GM21529 (cell line): ENCODE results near the gene GALNT18.
"Not testable (repeated sequence)": the region's sequence is repeated elsewhere in the genome, so short reads cannot be mapped to it uniquely, and the experiment has no call there.

Experiments
- ATAC-seq: cut with Tn5 transposase; IDR thresholded peaks from one replicate; pipeline ENCODE4 v1.9.1; 2021; ENCODE audit not compliant: unreplicated experiment

GALNT18 gene

GRCh38 chr11:11366793-11367192 lies 255.0 kb downstream of the GALNT18 start:
- no peak for ATAC-seq

GRCh38 chr11:11363674-11364073 lies 258.1 kb downstream of the GALNT18 start:
- ATAC-seq, result no peak

GRCh38 chr11:11359611-11360010 lies 262.2 kb downstream of the GALNT18 start:
- ATAC-seq, result no peak

- ATAC-seq, result no peak
These were observed 265.0 kb downstream of the GALNT18 start for GRCh38 chr11:11356842-11357241.

- not testable (repeated sequence) for ATAC-seq
These were observed 268.9 kb downstream of the GALNT18 start, which contains the start of gene CSNK2A3 for GRCh38 chr11:11352878-11353277. TSS of gene CSNK2A3 (minus strand) at chr11:11353250. CDS start at chr11:11353119, 131 bp downstream.

GRCh38 chr11:11351851-11352250 lies 270.0 kb downstream of the GALNT18 start:
- not testable (repeated sequence) for ATAC-seq

- no peak for ATAC-seq
These were observed 270.7 kb downstream of the GALNT18 start for GRCh38 chr11:11351042-11351586.

DNA sequence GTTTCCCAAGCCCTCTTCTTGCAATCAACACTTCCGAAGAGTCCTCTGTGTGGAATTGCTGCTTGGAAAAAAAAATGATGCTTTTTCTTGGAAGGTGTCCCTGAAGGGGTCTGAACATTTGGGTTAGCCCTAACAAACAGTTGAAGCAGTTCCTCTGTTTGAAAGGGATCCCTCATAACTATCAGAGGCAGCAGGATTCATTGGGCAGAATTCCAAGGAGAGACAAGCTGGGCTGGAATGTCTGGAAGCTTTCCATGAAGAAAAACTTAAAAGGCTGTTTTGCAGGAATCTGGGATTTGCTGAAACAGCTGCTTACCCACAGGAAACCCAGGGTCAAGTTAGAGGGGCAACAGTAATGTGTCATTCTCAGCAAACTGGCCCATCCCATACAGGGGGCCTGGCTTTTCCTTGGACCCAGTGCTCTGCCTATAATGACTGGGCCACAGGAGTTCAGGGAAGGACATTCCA lies 271.9 kb downstream of the GALNT18 start:
- no peak for ATAC-seq

DNA sequence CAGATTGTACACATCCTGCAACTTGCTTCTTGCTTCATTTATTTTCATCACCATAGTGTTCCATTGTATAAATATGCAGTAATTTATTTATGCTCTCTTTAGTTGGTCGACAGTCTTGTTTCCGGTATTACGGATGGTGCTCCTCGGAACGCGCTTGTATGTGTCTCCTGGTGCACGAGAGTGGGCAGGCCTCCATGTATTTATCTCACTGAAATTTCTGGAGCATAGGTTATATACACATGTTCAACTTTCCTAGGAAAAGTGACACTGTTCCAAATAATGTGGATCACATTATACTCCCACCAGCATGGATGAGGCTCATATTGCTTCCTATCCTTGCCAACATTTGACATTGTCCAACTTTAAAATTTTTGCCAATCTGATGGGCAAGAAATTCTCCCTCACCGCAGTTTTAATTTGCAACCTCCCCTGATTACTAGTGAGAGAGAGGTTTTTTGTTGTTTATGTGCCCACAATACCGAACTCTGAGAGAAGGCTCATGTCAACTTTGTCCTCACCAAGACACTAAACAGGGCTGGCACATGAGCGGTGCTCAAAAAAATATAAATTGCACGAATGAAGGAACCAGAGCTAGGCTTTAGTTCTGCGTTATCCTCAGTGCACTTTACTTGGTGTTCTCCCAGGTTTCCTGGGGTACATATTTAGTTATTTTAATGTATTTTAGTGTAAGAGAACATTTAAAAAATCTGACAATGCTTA lies 272.5 kb downstream of the GALNT18 start:
- no peak for ATAC-seq

DNA sequence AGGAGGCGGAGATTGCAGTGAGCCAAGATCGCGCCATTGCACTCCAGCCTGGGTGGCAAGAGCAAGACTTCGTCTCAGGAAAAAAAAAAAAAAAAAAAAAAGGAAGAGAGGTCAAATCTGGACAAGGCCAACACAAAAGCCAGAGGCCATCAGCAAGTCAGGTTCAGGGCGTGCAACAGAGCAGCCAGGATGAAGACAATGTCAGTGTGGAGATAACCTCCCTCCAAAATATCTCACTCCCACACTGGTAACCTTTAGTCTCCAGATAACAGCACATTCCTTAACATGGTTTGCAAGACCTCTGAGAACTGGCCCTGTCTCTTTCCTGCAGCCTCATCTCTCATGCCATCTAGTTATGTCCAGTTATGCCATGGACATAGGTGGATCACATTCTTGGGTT lies 273.5 kb downstream of the GALNT18 start:
- ATAC-seq, result no peak

- ATAC-seq, result no peak
These were observed 274.2 kb downstream of the GALNT18 start for GRCh38 chr11:11347592-11347991.

DNA sequence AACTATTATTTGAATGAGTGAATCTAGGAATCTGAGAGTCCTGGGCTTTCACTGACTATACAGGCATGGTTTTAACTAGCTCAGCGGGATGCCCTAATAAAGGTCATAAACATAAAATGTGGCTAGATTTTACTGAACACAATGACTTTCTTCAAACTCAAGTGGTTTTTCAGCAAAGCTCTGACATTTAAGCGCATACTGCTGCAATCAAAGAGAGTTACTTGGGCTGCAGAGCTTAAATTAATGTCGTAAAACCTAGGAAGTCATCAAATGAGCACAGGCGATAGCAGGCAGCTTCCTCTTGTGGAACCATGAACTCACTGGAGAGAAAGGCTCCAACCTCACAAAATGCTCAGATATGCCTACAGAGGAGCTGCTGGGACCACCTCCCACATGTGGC lies 275.5 kb downstream of the GALNT18 start:
- ATAC-seq, result no peak

DNA sequence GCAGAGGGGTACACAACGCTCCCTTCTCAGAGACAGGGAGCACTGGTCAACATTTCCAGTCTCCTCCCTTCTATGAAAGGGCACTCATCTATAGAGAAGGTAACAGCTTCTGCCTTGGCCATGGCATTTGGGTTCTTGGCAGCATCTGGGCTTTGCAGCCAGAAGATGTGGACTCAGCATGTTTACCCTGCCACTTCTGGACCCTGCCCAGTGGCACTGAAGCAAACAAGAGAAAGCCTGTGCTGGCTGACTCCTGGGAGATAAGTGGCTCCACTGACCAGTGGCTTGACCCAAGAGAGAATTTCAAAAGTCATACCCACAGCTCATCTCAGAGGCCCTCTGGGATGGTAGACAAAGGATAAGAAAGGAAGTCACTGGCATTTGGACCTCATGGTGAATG lies 276.7 kb downstream of the GALNT18 start:
- no peak for ATAC-seq

DNA sequence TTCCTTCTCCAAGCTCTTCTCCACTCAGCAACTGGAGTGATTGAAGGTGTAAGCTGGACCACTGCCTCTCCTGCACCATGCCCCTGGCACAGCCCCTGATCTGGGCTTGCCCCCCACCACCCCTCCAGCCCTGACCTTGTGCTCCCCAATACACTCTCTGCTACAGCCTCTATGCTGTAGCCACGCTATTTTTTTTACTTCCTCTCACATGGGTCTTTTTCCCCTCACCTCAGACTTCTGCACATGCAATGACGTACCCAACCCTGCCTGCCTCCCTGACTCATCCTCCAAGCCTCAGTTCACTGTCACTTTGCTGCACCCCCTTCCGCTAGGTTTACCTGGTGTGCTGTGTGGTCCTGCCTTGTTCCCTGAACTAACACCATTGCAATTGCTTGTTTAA lies 277.8 kb downstream of the GALNT18 start:
- ATAC-seq, result no peak

DNA sequence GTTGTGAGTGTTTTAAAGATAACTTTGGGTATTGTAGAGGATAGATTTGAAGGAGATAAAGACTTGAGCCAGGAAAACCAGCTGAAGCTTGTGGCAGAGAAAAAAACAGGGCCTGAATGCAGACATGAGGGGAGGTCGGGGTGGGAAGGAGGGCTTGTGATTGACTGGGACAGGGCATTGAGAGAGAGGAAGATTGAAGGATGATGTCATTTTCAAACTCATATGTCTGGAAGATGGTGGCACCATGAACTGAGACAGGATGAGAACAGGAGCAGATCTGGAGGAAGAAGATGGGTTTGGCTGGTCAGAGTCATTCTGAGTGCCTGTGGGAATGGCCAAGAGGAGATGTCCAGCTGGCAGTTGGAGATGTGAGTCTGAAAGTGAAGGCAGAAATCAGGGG lies 283.5 kb downstream of the GALNT18 start:
- ATAC-seq, result no peak

DNA sequence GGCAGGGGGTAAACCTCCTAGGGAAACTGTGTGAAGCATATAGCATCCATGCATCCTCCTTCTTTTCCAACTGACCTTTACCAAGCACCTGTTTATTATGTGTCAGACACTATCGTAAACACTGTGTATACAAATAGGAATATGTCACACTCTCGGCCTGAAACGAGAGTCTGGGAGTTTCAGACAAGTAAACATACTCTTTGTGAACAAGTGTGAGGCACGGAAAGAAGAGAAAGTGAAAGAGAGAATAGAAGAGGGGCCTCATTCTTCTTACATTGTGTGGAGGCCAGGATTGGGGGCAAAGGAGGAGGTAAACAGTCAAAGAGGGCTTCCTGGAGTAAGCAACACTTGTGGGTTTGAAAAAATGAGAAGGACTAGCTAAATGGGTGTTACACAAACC lies 285.1 kb downstream of the GALNT18 start:
- no peak for ATAC-seq

DNA sequence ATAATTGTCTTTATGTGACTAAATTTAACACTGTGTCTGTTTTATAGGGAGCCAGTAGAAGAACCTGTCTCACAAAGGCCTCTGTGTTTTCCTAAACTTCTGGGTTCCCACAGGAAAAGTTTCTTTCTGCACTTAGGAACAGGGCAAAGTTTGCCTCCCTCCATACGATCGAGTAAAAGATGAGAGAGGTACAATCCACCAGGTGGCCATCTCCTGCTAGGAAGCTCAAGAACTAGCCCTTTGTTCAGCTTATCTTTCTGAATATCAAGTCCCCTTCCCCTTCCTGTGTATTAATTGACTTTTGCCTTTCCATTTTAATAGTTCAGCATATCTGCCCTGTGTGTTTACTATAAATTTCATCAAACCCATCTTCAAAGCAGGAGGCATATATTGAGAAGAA lies 286.8 kb downstream of the GALNT18 start:
- ATAC-seq, result no peak

DNA sequence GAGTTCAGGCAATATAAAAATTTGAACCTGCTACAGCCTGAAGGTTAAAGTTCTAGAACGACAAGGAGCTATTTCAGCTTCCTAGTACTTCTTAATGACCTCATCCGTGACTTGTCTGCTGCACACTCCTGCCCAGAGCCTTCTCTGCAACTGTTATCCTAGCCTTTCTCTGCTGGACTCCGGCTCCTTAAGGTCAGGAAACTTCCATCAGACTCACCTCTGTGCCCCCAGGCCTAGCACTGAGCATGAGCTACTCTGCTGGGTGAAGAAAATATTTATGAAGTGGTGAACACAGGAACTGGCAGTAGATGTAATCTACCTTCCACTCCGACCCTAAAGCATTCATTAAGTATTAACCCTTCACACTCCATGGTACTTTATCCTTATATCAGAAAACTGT lies 287.2 kb downstream of the GALNT18 start:
- ATAC-seq, result no peak

DNA sequence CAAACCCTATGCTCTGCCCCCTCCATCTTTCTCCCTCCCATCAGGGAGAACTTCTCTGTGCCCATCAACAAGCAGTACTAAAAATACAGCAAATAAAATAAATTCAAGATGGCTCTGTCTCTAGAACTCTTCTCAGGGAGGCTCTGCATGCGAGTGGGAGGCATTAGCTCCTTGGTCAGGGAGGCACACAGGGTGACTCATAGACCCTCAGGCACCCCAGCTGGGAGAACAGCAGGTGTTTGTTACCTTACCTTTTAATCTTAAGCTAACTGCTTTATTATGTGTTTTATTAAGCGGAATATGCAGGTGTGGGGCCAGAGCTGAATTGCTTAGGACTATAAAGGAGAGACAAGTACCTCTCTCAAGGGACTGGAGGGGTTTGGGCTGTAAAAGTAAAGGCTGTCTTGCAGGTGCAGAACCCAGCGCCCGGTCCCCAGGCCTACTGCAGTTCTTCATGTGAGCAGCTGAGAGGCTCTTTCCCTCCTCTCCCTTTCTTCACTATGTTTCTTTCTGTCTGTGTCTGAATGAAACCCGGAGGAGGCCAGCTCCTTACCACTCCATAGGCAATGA lies 289.6 kb downstream of the GALNT18 start:
- ATAC-seq, result no peak

- ATAC-seq, result no peak
These were observed 292.6 kb downstream of the GALNT18 start for GRCh38 chr11:11329062-11329806.

DNA sequence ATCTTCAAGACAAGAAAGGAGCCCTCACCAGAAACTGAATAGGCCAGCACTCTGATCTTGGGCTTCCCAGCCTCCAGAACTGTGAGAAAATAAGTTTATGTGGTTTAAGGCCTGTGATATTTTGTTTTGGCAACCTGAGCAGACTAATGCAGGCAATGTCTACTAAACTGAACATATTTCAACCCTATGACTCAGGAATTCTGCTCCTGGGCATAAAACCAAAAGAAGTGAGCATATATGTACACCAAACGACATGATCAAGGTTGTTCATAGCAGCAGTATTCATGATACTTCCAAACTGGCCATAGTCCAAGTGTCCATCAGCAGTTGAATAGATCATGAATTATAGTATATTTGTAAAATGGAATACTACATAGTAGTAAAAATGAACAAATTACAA lies 297.7 kb downstream of the GALNT18 start:
- ATAC-seq, result no peak

DNA sequence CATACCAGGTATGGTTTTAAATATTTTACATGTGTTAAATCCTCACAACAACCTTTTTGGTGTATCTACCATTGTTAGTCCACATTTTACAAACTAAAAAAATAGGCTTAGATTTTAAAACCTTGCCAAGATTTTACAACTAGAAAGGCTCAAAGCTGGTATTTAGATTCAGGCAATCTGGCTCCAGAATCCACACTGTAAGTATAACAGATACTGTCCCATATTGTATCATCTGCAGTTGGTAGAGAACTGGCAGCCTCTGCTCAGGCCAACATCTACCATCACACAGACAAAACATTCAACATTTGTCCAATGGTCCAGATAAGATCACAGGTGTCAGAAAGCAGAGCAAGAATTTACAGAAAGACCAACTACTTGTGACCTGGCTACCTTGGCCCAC lies 299.7 kb downstream of the GALNT18 start:
- no peak for ATAC-seq
